Inflammatory macrophage treated with lipopolysaccharide for 1 hour (primary cell): ENCODE data around the gene WRNIP1.

Experiments
- DNase-seq, 2 donors: peaks; one replicate each; pipeline ENCODE4 v3.0.0-alpha.2; 2020 to 2022

The WRNIP1 gene

GRCh38 chr6:2809015-2809414 is 43.8 kb downstream of the WRNIP1 start:
- no peak for DNase-seq

GRCh38 chr6:2810092-2810671 is 45.0 kb downstream of the WRNIP1 start:
- peak; percentile 79 to 93 for DNase-seq

GRCh38 chr6:2812695-2813094 is 47.5 kb downstream of the WRNIP1 start:
- no peak for DNase-seq

GRCh38 chr6:2816158-2816557 is 51.0 kb downstream of the WRNIP1 start:
- DNase-seq, result no peak

GRCh38 chr6:2817903-2818443 is 52.8 kb downstream of the WRNIP1 start:
- no peak for DNase-seq

GRCh38 chr6:2818593-2818992 is 53.4 kb downstream of the WRNIP1 start:
- peak; percentile 35 to 50 for DNase-seq

- no peak for DNase-seq
Observed at GRCh38 chr6:2819115-2819514, 53.9 kb downstream of the WRNIP1 start.

GRCh38 chr6:2819978-2820377 is 54.8 kb downstream of the WRNIP1 start:
- no peak for DNase-seq

GRCh38 chr6:2820415-2820814 is 55.2 kb downstream of the WRNIP1 start:
- DNase-seq, result no peak

- DNase-seq, result no peak
Observed at GRCh38 chr6:2821554-2821953, 56.4 kb downstream of the WRNIP1 start.

GRCh38 chr6:2823104-2823850 is 58.1 kb downstream of the WRNIP1 start:
- no peak for DNase-seq

GRCh38 chr6:2826131-2826530 is 60.9 kb downstream of the WRNIP1 start:
- peak; percentile 66 to 73 for DNase-seq

GRCh38 chr6:2827142-2827541 is 61.9 kb downstream of the WRNIP1 start:
- no peak for DNase-seq

- no peak for DNase-seq
Observed at GRCh38 chr6:2828629-2829028, 63.4 kb downstream of the WRNIP1 start.

- no peak for DNase-seq
Observed at GRCh38 chr6:2829253-2829652, 64.1 kb downstream of the WRNIP1 start.

GRCh38 chr6:2830183-2830582 is 65.0 kb downstream of the WRNIP1 start:
- DNase-seq, result no peak

GRCh38 chr6:2831392-2831791 is 66.2 kb downstream of the WRNIP1 start:
- DNase-seq, result no peak

- no peak for DNase-seq
Observed at GRCh38 chr6:2834262-2834661, 69.1 kb downstream of the WRNIP1 start.
